Astrocyte of the cerebellum (primary cell): Measurements from ENCODE around the gene PREX1.

Source experiments
- DNase-seq: peaks from one replicate; pipeline ENCODE4 v3.0.0-alpha.2; 2011; ENCODE audit warnings: low read depth
- H3K4me3 ChIP-seq: 2 replicates; pipeline ENCODE4 v1.5.1; 2011; ENCODE audit warnings: mild to moderate bottlenecking, low read depth, low read length, moderate library complexity
- CTCF ChIP-seq: IDR thresholded peaks from 2 replicates; pipeline ENCODE4 v1.5.1; 2012; ENCODE audit warnings: low read length, low read depth, moderate library complexity, mild to moderate bottlenecking; ENCODE audit errors: missing control alignments
- in situ Hi-C: cut with HindIII; loops from 2 replicates; pipeline ENCODE4 v1.10.0; 2017; ENCODE audit warnings: low sequenced_read_pairs

Gene PREX1

GRCh38 chr20:48723308-48724264 lies 104.2 kb downstream of the PREX1 start:
- no peak for TF ChIP-seq CTCF
- H3K4me3 ChIP-seq: no peak overlapping the region
- in situ Hi-C loops: no loop called here
- no peak for DNase-seq

GRCh38 chr20:48722737-48723191 lies 105.0 kb downstream of the PREX1 start:
- in situ Hi-C loops: no loop called here
- no peak overlapping the region for H3K4me3 ChIP-seq
- no peak for DNase-seq
- no peak for TF ChIP-seq CTCF

GRCh38 chr20:48722002-48722731 lies 105.6 kb downstream of the PREX1 start:
- peak; percentile 91 for DNase-seq
- no peak for TF ChIP-seq CTCF
- in situ Hi-C loops: no loop called here
- H3K4me3 ChIP-seq: no peak overlapping the region

GRCh38 chr20:48721324-48722001 lies 106.3 kb downstream of the PREX1 start:
- in situ Hi-C loops: no loop called here
- H3K4me3 ChIP-seq: no peak overlapping the region
- no peak for TF ChIP-seq CTCF
- no peak for DNase-seq

- no peak overlapping the region for H3K4me3 ChIP-seq
- TF ChIP-seq CTCF: no peak
- in situ Hi-C loops: no loop called here
- DNase-seq: no peak
These were observed 107.4 kb downstream of the PREX1 start for GRCh38 chr20:48720256-48720985.
